ENCODE results near the gene HDAC2.
"Not testable (repeated sequence)": the region's sequence is repeated elsewhere in the genome, so short reads cannot be mapped to it uniquely, and the experiment has no call there.

HDAC2 gene

GRCh38 chr6:113969888-113970804 is 802 bp downstream of the HDAC2 start:
- peak; percentile 19 to 22 for DNase-seq

GRCh38 chr6:113968472-113968871 is 2.5 kb downstream of the HDAC2 start:
- DNase-seq, result no peak

GRCh38 chr6:113967777-113968176 is 3.2 kb downstream of the HDAC2 start:
- DNase-seq, result no peak

- no peak for DNase-seq
These were observed 10.2 kb downstream of the HDAC2 start for GRCh38 chr6:113960795-113961194.

- DNase-seq, result no peak
These were observed 11.7 kb downstream of the HDAC2 start for GRCh38 chr6:113959235-113959634.

- no peak for DNase-seq
These were observed 16.3 kb downstream of the HDAC2 start for GRCh38 chr6:113954653-113955052.

- no peak for DNase-seq
These were observed 17.6 kb downstream of the HDAC2 start for GRCh38 chr6:113953346-113953745.

- DNase-seq, result no peak
These were observed 21.4 kb downstream of the HDAC2 start for GRCh38 chr6:113949499-113949898.

GRCh38 chr6:113944701-113945100 is 26.2 kb downstream of the HDAC2 start:
- DNase-seq, result no peak

- DNase-seq, result no peak
These were observed 31.1 kb downstream of the HDAC2 start for GRCh38 chr6:113939825-113940224.

- DNase-seq, result peak; percentile 17 to 60
These were observed 34.6 kb downstream of the HDAC2 start for GRCh38 chr6:113936093-113936934.

- DNase-seq, result no peak
These were observed 36.8 kb downstream of the HDAC2 start for GRCh38 chr6:113934101-113934500.

- not testable (repeated sequence) for DNase-seq
These were observed 39.0 kb downstream of the HDAC2 start for GRCh38 chr6:113931907-113932306.

- no peak for DNase-seq
These were observed 40.8 kb downstream of the HDAC2 start for GRCh38 chr6:113930183-113930582.

GRCh38 chr6:113927001-113927400 is 43.9 kb downstream of the HDAC2 start:
- DNase-seq, result no peak

GRCh38 chr6:113925378-113925777 is 45.6 kb downstream of the HDAC2 start:
- DNase-seq, result no peak

GRCh38 chr6:113924312-113924723 is 46.6 kb downstream of the HDAC2 start:
- no peak for DNase-seq

- DNase-seq, result no peak
These were observed 47.4 kb downstream of the HDAC2 start for GRCh38 chr6:113923526-113923925.

GRCh38 chr6:113921299-113921904 is 49.5 kb downstream of the HDAC2 start:
- DNase-seq, result no peak

GRCh38 chr6:113920663-113921267 is 50.2 kb downstream of the HDAC2 start:
- no peak for DNase-seq

GRCh38 chr6:113910285-113910684 is 60.7 kb downstream of the HDAC2 start:
- DNase-seq, result not testable (repeated sequence)

GRCh38 chr6:113909224-113909856 is 61.6 kb downstream of the HDAC2 start:
- DNase-seq, result peak; percentile 39 to 40
